ENCODE data around the gene EPHA6. TPM values are rescaled to one million over a fixed set of nuclear protein-coding genes. Genes with fewer than 3 reads are reported as not detected.
"Not testable (repeated sequence)": the region's sequence is repeated elsewhere in the genome, so short reads cannot be mapped to it uniquely, and the experiment has no call there.

Gene EPHA6
- total RNA-seq, 4 donors from 2014 or later, result not detected

DNA sequence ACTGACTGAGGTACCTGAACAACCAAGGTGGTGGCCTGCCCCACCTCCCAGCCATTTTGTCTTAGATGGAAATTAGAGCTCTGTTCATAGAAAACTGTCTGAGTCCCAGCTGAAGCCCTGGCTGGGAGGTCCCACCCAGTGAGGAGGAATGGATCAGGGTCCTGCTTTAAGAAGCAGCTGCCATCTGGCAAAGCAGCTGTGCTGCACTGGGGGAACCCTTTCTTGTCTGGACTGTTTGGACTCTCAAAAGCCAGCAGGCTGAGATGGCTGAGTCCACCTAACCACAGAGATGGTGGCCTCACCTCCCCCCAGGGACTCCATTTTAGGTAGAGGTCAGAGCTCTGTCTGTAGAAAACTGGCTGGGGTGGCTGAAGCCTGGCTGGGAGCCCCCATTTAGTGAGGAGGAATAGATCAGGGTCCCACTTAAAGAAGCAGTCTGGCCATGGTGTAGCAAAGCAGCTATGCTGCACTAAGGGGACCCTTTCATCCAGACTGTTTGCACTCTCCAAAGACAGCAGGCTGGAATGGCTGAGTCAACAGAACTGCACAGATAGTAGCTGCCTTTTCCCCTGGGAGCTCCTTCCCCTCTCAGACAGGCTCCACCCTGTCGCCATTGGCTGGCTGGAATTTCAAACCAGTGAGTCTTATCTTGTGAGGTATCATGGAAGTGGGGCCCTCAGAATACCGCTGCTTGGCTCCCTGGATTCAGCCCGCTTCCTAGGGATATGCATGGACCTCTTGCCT lies 116.9 kb downstream of the EPHA6 start:
- H3K9me3 ChIP-seq, result peaks cover 0 to 4% (median 0%) of the 10 kb centered on the region in 3 donors

DNA sequence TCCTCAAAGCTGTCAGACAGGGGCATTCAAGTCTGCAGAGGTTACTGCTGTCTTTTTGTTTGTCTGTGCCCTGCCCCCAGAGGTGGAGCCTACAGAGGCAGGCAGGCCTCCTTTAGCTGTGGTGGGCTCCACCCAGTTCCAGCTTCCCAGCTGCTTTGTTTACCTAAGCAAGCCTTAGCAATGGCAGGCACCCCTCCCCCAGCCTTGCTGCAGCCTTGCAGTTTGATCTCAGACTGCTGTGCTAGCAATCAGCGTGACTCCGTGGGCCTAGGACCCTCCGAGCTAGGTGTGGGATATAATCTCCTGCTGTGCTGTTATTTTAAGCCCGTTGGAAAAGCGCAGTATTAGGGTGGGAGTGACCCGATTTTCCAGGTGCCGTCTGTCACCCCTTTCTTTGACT lies 127.7 kb downstream of the EPHA6 start:
- intact Hi-C loops (cut with DNase I; ENCODE audit: low total_unique reads); H3K9me3 ChIP-seq; H3K4me3 ChIP-seq; ATAC-seq; H3K36me3 ChIP-seq; H3K27me3 ChIP-seq; DNase-seq; in situ Hi-C loops (cut with MboI; ENCODE audit: low sequenced_read_pairs in 4 of 4); H3K4me1 ChIP-seq; H3K27ac ChIP-seq: not testable (repeated sequence)

More for the DNA sequence above, 116.9 kb downstream of the EPHA6 start:
- DNase-seq, result no peak
- Histone ChIP-seq H3K27ac (no peak overlapping the region), H3K4me1 (no peaks in the 10 kb centered on the region), H3K36me3 (no peaks in the 10 kb centered on the region), H3K27me3 (no peaks in the 10 kb centered on the region), H3K4me3 (no peak overlapping the region)
- TF ChIP-seq, protein P1, sequence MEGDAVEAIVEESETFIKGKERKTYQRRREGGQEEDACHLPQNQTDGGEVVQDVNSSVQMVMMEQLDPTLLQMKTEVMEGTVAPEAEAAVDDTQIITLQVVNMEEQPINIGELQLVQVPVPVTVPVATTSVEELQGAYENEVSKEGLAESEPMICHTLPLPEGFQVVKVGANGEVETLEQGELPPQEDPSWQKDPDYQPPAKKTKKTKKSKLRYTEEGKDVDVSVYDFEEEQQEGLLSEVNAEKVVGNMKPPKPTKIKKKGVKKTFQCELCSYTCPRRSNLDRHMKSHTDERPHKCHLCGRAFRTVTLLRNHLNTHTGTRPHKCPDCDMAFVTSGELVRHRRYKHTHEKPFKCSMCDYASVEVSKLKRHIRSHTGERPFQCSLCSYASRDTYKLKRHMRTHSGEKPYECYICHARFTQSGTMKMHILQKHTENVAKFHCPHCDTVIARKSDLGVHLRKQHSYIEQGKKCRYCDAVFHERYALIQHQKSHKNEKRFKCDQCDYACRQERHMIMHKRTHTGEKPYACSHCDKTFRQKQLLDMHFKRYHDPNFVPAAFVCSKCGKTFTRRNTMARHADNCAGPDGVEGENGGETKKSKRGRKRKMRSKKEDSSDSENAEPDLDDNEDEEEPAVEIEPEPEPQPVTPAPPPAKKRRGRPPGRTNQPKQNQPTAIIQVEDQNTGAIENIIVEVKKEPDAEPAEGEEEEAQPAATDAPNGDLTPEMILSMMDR (IDR thresholded peaks at IDR 0.05 in 4 of 5, conservative IDR thresholded peaks at IDR 0.05 in 1 of 5), result no peak
- no peak for TF ChIP-seq POLR2A (IDR thresholded peaks at IDR 0.05)
- no peak for ATAC-seq
- in situ Hi-C loops (cut with MboI; ENCODE audit: low sequenced_read_pairs in 4 of 4), result no loop called here
- intact Hi-C loops (cut with DNase I; ENCODE audit: low total_unique reads), result no loop called here

DNA sequence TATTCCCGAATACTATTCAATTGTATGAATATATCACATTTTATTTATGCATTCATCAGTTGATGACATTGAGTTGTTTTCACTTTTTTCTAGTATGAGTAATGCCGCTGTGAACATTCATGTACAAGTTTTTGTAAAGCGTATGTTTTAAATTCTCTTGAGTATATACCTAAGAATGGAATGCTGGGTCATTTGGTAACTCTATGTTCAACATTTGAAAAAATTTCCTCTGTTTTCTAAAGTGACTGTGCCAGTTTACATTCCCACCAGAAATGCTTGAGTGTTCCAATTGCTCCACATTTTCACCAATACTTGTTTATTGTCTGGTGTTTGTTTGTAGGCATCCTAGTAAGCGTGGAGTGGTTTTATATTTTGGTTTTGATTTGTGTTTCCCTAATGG lies 144.5 kb downstream of the EPHA6 start:
- TF ChIP-seq POLR2A (IDR thresholded peaks at IDR 0.05), result no peak
- no peaks in the 10 kb centered on the region for H3K36me3 ChIP-seq
- no peaks in the 10 kb centered on the region for H3K27me3 ChIP-seq
- intact Hi-C loops (cut with DNase I; ENCODE audit: low total_unique reads) (no loop called here), in situ Hi-C loops (cut with MboI; ENCODE audit: low sequenced_read_pairs in 4 of 4) (no loop called here)
- no peaks in the 10 kb centered on the region for H3K4me1 ChIP-seq
- no peak overlapping the region for H3K4me3 ChIP-seq
- no peak overlapping the region for H3K27ac ChIP-seq
- ATAC-seq (no peak), DNase-seq (no peak)
- H3K9me3 ChIP-seq, result no peaks in the 10 kb centered on the region

GRCh38 chr3:96959474-96959873 lies 145.1 kb downstream of the EPHA6 start:
- no peak overlapping the region for H3K27ac ChIP-seq
- no peak for DNase-seq
- TF ChIP-seq POLR2A (IDR thresholded peaks at IDR 0.05), result no peak
- TF ChIP-seq, protein P1 (IDR thresholded peaks at IDR 0.05 in 4 of 5, conservative IDR thresholded peaks at IDR 0.05 in 1 of 5), result no peak
- no peak overlapping the region for H3K4me3 ChIP-seq
- intact Hi-C loops (cut with DNase I; ENCODE audit: low total_unique reads), result no loop called here
- no peaks in the 10 kb centered on the region for H3K27me3 ChIP-seq
- H3K4me1 ChIP-seq, result no peaks in the 10 kb centered on the region
- no peak for ATAC-seq
- H3K36me3 ChIP-seq, result no peaks in the 10 kb centered on the region
- no peaks in the 10 kb centered on the region for H3K9me3 ChIP-seq
- in situ Hi-C loops (cut with MboI; ENCODE audit: low sequenced_read_pairs in 4 of 4), result no loop called here

DNA sequence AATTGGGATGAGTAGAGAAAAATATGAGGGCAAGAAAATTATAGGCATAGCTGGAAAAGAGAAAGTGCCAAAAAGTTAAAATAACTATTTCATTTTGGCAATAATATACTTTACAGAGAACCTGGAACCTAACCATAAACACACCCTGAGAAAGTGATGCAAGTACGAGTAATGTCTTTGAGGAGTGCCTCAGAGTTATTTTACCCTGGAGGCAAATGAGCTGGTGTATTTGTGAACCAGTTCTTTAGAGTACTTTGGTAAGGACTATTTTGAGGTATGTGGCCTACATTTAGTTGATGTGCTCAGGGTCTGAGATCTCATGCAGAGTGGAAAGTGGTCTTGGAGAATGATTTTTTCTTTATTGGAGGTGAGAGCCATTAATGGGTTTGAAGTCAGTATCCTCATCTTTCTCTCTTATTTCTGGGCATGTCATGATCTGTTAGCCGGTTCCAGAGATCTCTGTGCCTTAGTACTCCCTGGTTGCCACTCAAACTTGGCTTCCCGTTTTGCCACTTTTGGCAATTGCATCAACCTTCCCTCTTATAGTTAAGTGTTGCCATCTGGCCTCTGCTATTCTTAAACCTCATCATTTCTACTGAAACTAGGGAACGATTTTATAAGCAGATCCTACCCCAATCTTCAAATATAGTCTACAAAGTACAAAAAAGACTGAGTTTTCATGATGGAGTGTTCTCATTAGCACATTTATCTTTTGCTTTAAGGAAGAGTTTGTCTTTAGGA lies 145.7 kb downstream of the EPHA6 start:
- Histone ChIP-seq H3K36me3 (no peaks in the 10 kb centered on the region), H3K4me3 (no peak overlapping the region), H3K27ac (no peak overlapping the region), H3K9me3 (no peaks in the 10 kb centered on the region), H3K4me1 (no peaks in the 10 kb centered on the region), H3K27me3 (no peaks in the 10 kb centered on the region)
- DNase-seq (no peak), ATAC-seq (no peak)
- intact Hi-C loops (cut with DNase I; ENCODE audit: low total_unique reads) (no loop called here), in situ Hi-C loops (cut with MboI; ENCODE audit: low sequenced_read_pairs in 4 of 4) (no loop called here)
- no peak for TF ChIP-seq POLR2A (IDR thresholded peaks at IDR 0.05)
- TF ChIP-seq, protein P1 (IDR thresholded peaks at IDR 0.05 in 4 of 5, conservative IDR thresholded peaks at IDR 0.05 in 1 of 5), result no peak

All from gastrocnemius medialis (tissue), 4 donors.